A673 (cell line): ENCODE results near the gene CCDC9B. TPM values are rescaled to one million over a fixed set of nuclear protein-coding genes. Genes with fewer than 3 reads are reported as not detected.

Experiments
- BruUV-seq: library from RNA; stranded (reverse); fragments of 400-500 nt; replicated peaks from 2 replicates; lab custom pipeline; 2021; lab: Mats Ljungman, UMichigan
- CTCF ChIA-PET: fragments of 300-600 bp; sonication (Branson Sonifier 250); formaldehyde crosslinking; loops from one replicate; lab custom pipeline; 2022; ENCODE audit warnings: antibody characterized with exemption; lab: Charles Lee
- POLR2A ChIA-PET: fragments of 300-600 bp; sonication (Branson Sonifier 250); formaldehyde crosslinking; loops from one replicate; lab custom pipeline; 2022; ENCODE audit warnings: antibody characterized with exemption; ENCODE audit not compliant: low non-redundant PET; lab: Charles Lee
- DNase-seq: peaks from one replicate; pipeline ENCODE4 v3.0.0-alpha.2; 2015; ENCODE audit warnings: low spot score
- H3K27ac ChIP-seq: fragments of 200-600 bp; sonication (generic); 2 replicates; pipeline ENCODE4 v1.5.1; 2016; ENCODE audit warnings: mixed run types, low read depth, mild to moderate bottlenecking, mixed read lengths, antibody characterized with exemption, low read length; ENCODE audit not compliant: poor library complexity, severe bottlenecking
- H3K27me3 ChIP-seq: fragments of 200-600 bp; sonication (generic); replicated peaks from 2 replicates; pipeline ENCODE4 v1.6.1; 2017; ENCODE audit warnings: mixed run types, low read depth, mild to moderate bottlenecking, mixed read lengths, antibody characterized with exemption, low read length; ENCODE audit not compliant: insufficient read depth, poor library complexity
- H3K36me3 ChIP-seq: fragments of 200-600 bp; sonication (generic); 2 replicates; pipeline ENCODE4 v1.6.1; 2016; ENCODE audit warnings: mixed run types, mild to moderate bottlenecking, mixed read lengths, antibody characterized with exemption, low read length; ENCODE audit not compliant: insufficient read depth, poor library complexity, severe bottlenecking
- H3K4me1 ChIP-seq: fragments of 200-600 bp; sonication (generic); 2 replicates; pipeline ENCODE4 v1.6.1; 2017; ENCODE audit warnings: mixed run types, mild to moderate bottlenecking, mixed read lengths, antibody characterized with exemption, low read length; ENCODE audit not compliant: insufficient read depth, poor library complexity, severe bottlenecking
- H3K4me3 ChIP-seq: fragments of 200-600 bp; sonication (generic); 2 replicates; pipeline ENCODE4 v1.5.1; 2016; ENCODE audit warnings: low read depth, mixed run types, mild to moderate bottlenecking, mixed read lengths, low read length; ENCODE audit not compliant: poor library complexity, severe bottlenecking
- H3K9me3 ChIP-seq: fragments of 200-600 bp; sonication (generic); 2 replicates; pipeline ENCODE4 v1.6.1; 2016; ENCODE audit warnings: mixed run types, low read depth, mild to moderate bottlenecking, mixed read lengths, antibody characterized with exemption, low read length; ENCODE audit not compliant: poor library complexity, severe bottlenecking
- EZH2 ChIP-seq: fragments of 200-600 bp; sonication (generic); IDR thresholded peaks from 2 replicates; pipeline ENCODE4 v1.6.1; 2017; ENCODE audit warnings: borderline replicate concordance, low read depth, mild to moderate bottlenecking, mixed read lengths, antibody characterized with exemption, low read length; ENCODE audit not compliant: poor library complexity, severe bottlenecking
- intact Hi-C: fragments of 100-400 bp; cut with micrococcal nuclease; formaldehyde crosslinking; loops from one replicate; pipeline ENCODE4 v1.10.0; 2022; ENCODE audit not compliant: unreplicated experiment
- total RNA-seq: library from RNA; stranded (reverse); gene quantifications from 2 replicates; pipeline ENCODE4 v1.2.3, GENCODE V29; 2021
- TF ChIP-seq, protein P1 (sequence below): fragments of 300-800, 200-600 bp; sonication (generic); conservative IDR thresholded peaks from 2 replicates; pipeline ENCODE4 v1.5.1; 2017; ENCODE audit warnings: low read depth, mild to moderate bottlenecking, antibody characterized with exemption, low read length, moderate library complexity, mixed read lengths

Gene CCDC9B
- total RNA-seq, 1 experiment from 2014 or later = 8.6 TPM

DNA sequence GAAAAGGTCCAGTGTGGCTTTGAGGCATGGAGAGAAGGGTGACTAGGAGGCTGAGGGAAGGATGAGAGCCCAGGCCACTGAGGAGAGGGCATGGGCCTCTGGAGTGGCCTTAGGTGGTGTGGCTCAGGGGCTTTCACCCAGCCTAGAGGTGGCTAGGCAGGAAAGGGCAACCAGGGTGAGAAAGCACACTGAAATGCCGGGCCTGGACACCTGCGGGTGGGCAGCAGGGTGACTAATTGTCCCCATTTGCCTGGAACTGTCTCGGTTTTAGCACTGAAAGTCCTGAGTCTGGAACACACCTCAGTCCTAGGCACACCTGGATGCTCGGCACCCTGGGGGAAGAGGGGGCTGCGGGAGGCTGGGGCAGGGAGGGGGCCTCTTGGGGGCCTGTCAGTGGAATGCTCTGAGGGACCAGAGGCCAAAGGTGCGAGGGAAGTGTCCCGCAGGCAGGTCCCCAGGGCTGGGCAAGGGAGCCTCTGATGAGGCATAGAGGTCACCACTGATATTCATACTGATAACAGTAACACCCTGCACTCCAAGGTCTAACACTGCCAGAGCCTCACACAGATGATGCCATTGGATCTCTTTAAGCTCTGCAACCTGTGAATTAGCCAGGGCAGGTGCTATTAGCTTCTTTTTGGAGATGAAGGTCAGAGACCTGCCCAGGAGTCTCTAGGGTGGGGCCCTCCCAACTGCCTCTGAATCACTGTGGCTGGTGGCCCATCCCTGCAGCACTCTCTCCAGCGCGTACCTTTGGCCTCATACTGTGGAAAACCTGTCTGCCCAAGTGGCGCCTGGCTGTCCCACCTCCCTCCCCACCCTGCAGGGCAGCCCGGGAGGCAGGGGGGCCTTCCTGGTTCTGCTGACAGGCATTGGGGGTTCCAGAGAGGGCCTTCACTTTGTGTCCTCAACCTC, 7.1 kb upstream of the CCDC9B start:
- intact Hi-C loops = loop anchor here (10.0 kb wide), 1 partner anchor 167 kb away; no protein-coding TSS in a partner anchor
- no peak for TF ChIP-seq EZH2
- TF ChIP-seq, protein P1, sequence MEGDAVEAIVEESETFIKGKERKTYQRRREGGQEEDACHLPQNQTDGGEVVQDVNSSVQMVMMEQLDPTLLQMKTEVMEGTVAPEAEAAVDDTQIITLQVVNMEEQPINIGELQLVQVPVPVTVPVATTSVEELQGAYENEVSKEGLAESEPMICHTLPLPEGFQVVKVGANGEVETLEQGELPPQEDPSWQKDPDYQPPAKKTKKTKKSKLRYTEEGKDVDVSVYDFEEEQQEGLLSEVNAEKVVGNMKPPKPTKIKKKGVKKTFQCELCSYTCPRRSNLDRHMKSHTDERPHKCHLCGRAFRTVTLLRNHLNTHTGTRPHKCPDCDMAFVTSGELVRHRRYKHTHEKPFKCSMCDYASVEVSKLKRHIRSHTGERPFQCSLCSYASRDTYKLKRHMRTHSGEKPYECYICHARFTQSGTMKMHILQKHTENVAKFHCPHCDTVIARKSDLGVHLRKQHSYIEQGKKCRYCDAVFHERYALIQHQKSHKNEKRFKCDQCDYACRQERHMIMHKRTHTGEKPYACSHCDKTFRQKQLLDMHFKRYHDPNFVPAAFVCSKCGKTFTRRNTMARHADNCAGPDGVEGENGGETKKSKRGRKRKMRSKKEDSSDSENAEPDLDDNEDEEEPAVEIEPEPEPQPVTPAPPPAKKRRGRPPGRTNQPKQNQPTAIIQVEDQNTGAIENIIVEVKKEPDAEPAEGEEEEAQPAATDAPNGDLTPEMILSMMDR = no peak
- Histone ChIP-seq H3K9me3 (no peaks in the 10 kb centered on the region), H3K4me1 (no peaks in the 10 kb centered on the region), H3K4me3 (no peak overlapping the region), H3K27ac (no peak overlapping the region), H3K27me3 (no peaks in the 10 kb centered on the region), H3K36me3 (no peaks in the 10 kb centered on the region)
- CTCF ChIA-PET = no interaction called here
- no peak for DNase-seq
- no TSS peak for BruUV-seq
- POLR2A ChIA-PET = no interaction called here

DNA sequence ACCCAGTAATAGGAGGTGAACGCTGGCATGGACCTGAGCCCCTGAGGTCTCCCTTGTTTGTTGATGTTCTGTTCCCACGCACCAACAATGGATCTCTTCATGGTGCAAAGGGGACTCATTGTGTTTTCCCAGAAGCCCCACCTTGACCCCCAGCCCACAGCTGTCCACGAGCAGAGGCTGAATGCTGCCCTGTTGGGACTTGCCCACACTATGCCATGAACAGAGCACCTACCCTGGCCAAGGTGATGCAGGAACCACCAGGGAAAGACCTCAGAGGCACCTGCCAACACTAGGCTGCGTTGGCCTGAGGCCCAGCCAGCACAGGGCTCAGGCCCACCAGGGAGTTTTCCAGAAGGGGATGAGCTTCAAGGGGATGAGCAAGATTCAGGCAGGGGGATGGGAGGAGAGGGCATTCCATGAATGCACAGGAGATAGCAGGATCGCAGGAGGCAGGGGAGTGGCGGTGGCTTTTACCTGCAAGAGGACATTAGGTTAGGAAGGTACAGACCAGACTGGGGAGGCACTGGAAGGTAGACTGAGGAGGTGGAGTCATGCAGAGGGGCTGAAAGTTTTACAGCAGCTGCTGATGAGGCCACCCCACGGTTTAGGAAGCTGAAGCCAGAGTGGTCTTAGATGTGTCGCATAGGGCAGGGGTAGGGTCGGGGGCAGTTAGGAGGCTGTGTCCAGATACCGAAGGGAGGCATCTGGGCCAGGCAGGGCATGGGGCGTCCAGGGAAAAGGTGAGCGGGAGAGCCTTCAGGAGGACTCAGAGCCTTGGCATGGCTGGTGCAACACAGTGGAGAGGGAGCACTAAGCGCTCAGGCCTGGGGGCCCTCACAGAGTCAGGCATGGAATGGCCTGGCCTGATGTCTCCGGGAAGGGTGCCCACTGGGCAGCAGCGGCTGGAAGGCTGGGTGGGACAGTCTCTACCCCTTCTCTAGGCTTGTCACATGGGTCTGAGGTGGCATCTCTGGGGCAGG, 6.1 kb upstream of the CCDC9B start:
- DNase-seq = no peak
- BruUV-seq = no TSS peak
- H3K4me3 ChIP-seq = no peak overlapping the region
- ChIA-PET POLR2A (no interaction called here), CTCF (no interaction called here)
- H3K9me3 ChIP-seq = no peaks in the 10 kb centered on the region
- intact Hi-C loops = loop anchor here (10.0 kb wide), 1 partner anchor 168 kb away; no protein-coding TSS in a partner anchor
- H3K27ac ChIP-seq = no peak overlapping the region
- H3K36me3 ChIP-seq = no peaks in the 10 kb centered on the region
- TF ChIP-seq, protein P1 = no peak
- no peak for TF ChIP-seq EZH2
- no peaks in the 10 kb centered on the region for H3K27me3 ChIP-seq
- H3K4me1 ChIP-seq = no peaks in the 10 kb centered on the region

DNA sequence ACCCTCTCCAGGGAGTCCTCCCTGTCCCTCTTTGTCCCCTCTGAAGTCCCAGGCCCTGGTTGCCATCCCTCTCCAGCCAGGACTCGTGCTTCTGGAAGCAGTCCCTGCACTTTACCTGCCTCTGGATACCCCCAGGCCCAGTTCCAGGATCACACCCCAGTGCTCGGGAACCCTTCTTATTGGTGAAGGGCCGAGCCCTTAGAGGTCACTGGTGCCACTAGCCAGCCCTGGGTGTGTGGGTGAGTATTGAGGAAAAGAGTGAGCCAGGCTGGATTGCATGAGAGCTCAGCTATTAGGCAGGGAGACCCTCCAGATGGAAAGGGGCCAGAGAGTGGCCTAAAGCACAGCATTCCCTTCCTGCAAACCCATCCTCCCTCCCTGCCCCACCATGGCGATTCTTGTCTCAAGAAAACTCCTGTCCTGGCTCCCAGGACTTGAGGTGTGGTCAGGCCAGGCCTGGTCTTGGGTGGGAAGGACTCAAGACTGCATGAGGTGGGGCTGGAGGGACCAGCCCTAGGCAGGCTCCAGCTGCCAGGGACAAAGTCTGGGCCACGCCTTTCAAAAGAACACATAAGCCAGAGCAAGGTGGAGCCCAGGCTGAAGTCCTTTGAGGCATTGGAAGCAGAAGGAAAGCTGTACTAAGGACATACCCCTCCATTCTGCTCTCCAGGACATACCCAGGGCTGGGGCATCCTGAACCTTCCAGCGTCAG, 5.3 kb upstream of the CCDC9B start:
- Histone ChIP-seq H3K9me3 (no peaks in the 10 kb centered on the region), H3K27me3 (no peaks in the 10 kb centered on the region), H3K27ac (no peak overlapping the region), H3K36me3 (no peaks in the 10 kb centered on the region), H3K4me1 (peaks cover 5% of the 10 kb centered on the region), H3K4me3 (no peak overlapping the region)
- DNase-seq = no peak
- BruUV-seq = no TSS peak
- CTCF ChIA-PET = no interaction called here
- TF ChIP-seq, protein P1 = no peak
- no peak for TF ChIP-seq EZH2
- POLR2A ChIA-PET = no interaction called here
- intact Hi-C loops = loop anchor here (2.0 to 10.0 kb wide), 2 partner anchors 77 to 169 kb away; no protein-coding TSS in a partner anchor
